ENCODE data around the gene KIF18B. TPM values are rescaled to one million over a fixed set of nuclear protein-coding genes. Genes with fewer than 3 reads are reported as not detected.

Gene KIF18B
- total and polyA plus RNA-seq, 2 donors (not counting 1 experiment from before 2014, with no cell fraction given) = 0.99 to 2.5 TPM

- Histone ChIP-seq H3K9me3 (ENCODE audit: control insufficient read depth, insufficient read depth, low read depth, low read length) (no peaks in the 10 kb centered on the region), H3K9ac (ENCODE audit: insufficient read depth, low read length) (no peak overlapping the region), H3K79me2 (ENCODE audit: control insufficient read depth, insufficient read depth, low read length) (no peaks in the 10 kb centered on the region), H3K27ac (ENCODE audit: insufficient read depth, low read length) (no peak overlapping the region), H3K4me3 (replicated peaks in 1 of 4; ENCODE audit: control extremely low read depth in 1 of 4, insufficient read depth in 1 of 4, low read depth in 3 of 4, low read length in 4 of 4) (no peak overlapping the region), H3K27me3 (ENCODE audit: control insufficient read depth, insufficient read depth, low read length) (peaks cover 20% of the 10 kb centered on the region), H3K36me3 (ENCODE audit: control insufficient read depth, insufficient read depth, low read length) (no peaks in the 10 kb centered on the region), H4K20me1 (ENCODE audit: control insufficient read depth, extremely low read depth, insufficient read depth, low read length) (no peaks in the 10 kb centered on the region), H2AFZ (ENCODE audit: low read length) (no peak overlapping the region), H3K4me2 (ENCODE audit: extremely low read depth, insufficient read depth, low read length) (no peak overlapping the region), H3K4me1 (ENCODE audit: control insufficient read depth, extremely low read depth, insufficient read depth, low read length) (no peaks in the 10 kb centered on the region)
- TF ChIP-seq CTCF (conservative IDR thresholded peaks at IDR 0.05 in 1 of 2, IDR thresholded peaks at IDR 0.05 in 1 of 2; ENCODE audit: low read depth in 1 of 2, low read length in 2 of 2) (peak in 1 of 2 donors; percentile 20), EZH2 (IDR thresholded peaks at IDR 0.05; ENCODE audit: low read length, missing control alignments) (no peak)
- DNase-seq (ENCODE audit: low read depth in 2 of 2) = peak in 1 of 2 donors; percentile 30
Observed at GRCh38 chr17:44961921-44962350, 14.4 kb upstream of the KIF18B start.

DNA sequence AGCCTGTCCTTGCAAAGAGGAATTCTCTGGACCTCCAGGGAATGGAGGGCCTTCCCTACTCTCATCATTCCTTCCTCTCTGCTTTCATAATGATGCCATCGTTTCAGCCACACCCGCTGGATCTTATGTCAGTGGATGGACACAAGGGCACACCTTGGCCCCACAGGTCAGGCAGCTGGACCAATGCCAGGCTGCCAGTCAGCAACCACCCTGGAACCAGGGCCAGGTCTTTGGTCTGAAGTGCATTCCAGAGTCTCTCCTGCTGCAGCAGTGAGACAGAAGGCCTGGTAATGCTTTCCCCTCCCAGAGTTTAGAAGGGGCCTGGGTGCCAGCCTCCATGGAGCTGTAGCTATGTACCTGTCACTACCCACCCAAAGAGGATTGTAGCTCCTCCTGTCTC is 13.1 kb upstream of the KIF18B start:
- Histone ChIP-seq H3K4me3 (replicated peaks in 1 of 4; ENCODE audit: control extremely low read depth in 1 of 4, insufficient read depth in 1 of 4, low read depth in 3 of 4, low read length in 4 of 4) (no peak overlapping the region), H3K27me3 (ENCODE audit: control insufficient read depth, insufficient read depth, low read length) (peaks cover 13% of the 10 kb centered on the region), H3K4me2 (ENCODE audit: extremely low read depth, insufficient read depth, low read length) (no peak overlapping the region), H3K9me3 (ENCODE audit: control insufficient read depth, insufficient read depth, low read depth, low read length) (no peaks in the 10 kb centered on the region), H2AFZ (ENCODE audit: low read length) (no peak overlapping the region), H3K27ac (ENCODE audit: insufficient read depth, low read length) (no peak overlapping the region), H3K9ac (ENCODE audit: insufficient read depth, low read length) (no peak overlapping the region), H4K20me1 (ENCODE audit: control insufficient read depth, extremely low read depth, insufficient read depth, low read length) (no peaks in the 10 kb centered on the region), H3K4me1 (ENCODE audit: control insufficient read depth, extremely low read depth, insufficient read depth, low read length) (no peaks in the 10 kb centered on the region), H3K79me2 (ENCODE audit: control insufficient read depth, insufficient read depth, low read length) (no peaks in the 10 kb centered on the region), H3K36me3 (ENCODE audit: control insufficient read depth, insufficient read depth, low read length) (no peaks in the 10 kb centered on the region)
- no peak for DNase-seq (ENCODE audit: low read depth in 2 of 2)
- TF ChIP-seq EZH2 (IDR thresholded peaks at IDR 0.05; ENCODE audit: low read length, missing control alignments) (no peak), CTCF (conservative IDR thresholded peaks at IDR 0.05 in 1 of 2, IDR thresholded peaks at IDR 0.05 in 1 of 2; ENCODE audit: low read depth in 1 of 2, low read length in 2 of 2) (no peak)

DNA sequence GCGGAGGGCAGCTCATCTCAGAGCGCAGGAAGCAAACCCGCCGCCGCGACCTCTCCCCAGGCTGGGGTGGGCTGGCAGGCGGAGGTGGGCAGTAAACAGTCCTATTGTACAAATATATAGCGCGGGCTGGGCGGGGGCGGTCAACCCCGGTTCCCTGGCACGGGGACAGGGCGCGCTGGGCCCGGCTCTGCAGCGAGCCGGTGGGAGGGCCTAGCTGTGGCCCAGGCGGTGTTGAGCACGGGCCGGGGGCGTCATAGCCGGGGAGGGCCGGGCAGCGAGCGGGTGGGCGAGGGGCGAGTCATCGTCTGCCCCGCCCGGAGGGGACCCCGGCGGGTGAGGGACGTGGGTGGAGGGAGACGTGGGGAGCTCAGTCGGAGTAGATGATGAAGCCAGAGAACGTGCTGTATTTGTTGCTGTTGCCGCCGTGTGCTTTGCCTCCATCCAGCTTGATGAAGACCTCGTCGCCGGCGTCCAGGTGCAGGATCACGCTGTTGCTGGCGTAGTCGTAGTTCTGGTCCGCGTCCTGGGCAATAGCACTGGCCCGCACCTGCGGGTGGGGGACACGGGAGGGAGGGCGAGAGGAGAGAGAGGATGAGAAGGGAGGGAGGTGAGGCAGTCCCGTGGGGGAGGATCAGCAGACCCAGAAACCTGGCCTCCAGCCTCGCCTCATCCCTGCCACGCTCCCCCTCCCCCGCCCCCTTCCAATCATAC is 12.4 kb upstream of the KIF18B start:
- Histone ChIP-seq H4K20me1 (ENCODE audit: control insufficient read depth, extremely low read depth, insufficient read depth, low read length) (no peaks in the 10 kb centered on the region), H3K27ac (ENCODE audit: insufficient read depth, low read length) (no peak overlapping the region), H3K27me3 (ENCODE audit: control insufficient read depth, insufficient read depth, low read length) (peaks cover 8% of the 10 kb centered on the region), H3K9me3 (ENCODE audit: control insufficient read depth, insufficient read depth, low read depth, low read length) (no peaks in the 10 kb centered on the region), H3K4me2 (ENCODE audit: extremely low read depth, insufficient read depth, low read length) (no peak overlapping the region), H3K9ac (ENCODE audit: insufficient read depth, low read length) (no peak overlapping the region), H2AFZ (ENCODE audit: low read length) (no peak overlapping the region), H3K4me3 (replicated peaks in 1 of 4; ENCODE audit: control extremely low read depth in 1 of 4, insufficient read depth in 1 of 4, low read depth in 3 of 4, low read length in 4 of 4) (peak overlapping the region in 1 of 4 experiments; percentile 27), H3K4me1 (ENCODE audit: control insufficient read depth, extremely low read depth, insufficient read depth, low read length) (no peaks in the 10 kb centered on the region), H3K36me3 (ENCODE audit: control insufficient read depth, insufficient read depth, low read length) (no peaks in the 10 kb centered on the region), H3K79me2 (ENCODE audit: control insufficient read depth, insufficient read depth, low read length) (no peaks in the 10 kb centered on the region)
- TF ChIP-seq CTCF (conservative IDR thresholded peaks at IDR 0.05 in 1 of 2, IDR thresholded peaks at IDR 0.05 in 1 of 2; ENCODE audit: low read depth in 1 of 2, low read length in 2 of 2) (no peak), EZH2 (IDR thresholded peaks at IDR 0.05; ENCODE audit: low read length, missing control alignments) (peak; percentile 33)
- no peak for DNase-seq (ENCODE audit: low read depth in 2 of 2)

Data from fibroblast of lung (primary cell).